Medulla oblongata (tissue), 1 donor: Measurements from ENCODE around the gene DRICH1.
A peak's percentile ranks its signal among the peaks of the same experiment; 100 is the strongest.
"Not testable (repeated sequence)": the region's sequence is repeated elsewhere in the genome, so short reads cannot be mapped to it uniquely, and the experiment has no call there.

Experiments used
- DNase-seq: peaks from one replicate; pipeline ENCODE4 v3.0.0-alpha.2; 2015; ENCODE audit errors: extremely low spot score

Gene DRICH1

GRCh38 chr22:23649071-23649501 lies 17.0 kb upstream of the DRICH1 start:
- no peak for DNase-seq

DNA sequence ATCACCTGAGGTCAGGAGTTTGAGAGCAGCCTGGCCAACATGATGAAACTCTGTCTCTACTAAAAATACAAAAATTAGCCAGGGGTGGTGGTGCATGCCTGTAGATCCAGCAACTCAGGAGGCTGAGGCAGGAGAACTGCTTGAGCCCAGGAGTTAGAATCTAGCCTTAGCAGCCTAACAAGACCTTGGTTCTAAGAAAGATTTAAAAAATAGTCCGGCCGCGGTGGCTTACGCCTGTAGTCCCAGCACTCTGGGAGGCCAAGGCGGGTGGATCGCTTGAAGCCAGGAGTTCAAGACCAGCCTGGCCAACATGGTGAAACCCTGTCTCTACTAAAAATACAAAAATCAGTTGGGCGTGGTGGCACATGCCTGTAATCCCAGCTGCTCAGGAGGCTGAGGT lies 14.4 kb upstream of the DRICH1 start:
- not testable (repeated sequence) for DNase-seq

DNA sequence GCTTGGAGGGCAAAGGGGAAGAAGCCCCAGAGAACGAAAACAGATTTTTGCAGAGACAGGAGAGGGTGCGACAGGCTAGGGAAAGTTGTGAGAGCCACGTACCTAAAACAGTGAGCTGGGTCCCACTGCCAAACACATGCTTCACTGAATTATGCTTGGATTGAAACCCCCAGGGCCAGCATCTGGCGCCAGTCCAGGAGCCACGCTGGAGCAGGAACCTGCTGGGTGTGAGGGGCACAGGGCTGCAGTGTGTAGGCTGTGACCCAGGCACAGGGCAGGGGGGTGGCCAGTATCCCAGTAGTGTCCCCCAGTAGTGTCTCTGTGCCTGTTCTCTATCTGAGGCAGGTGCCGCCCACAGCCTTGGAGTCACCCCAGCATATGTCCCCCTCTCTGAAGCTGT lies 8.1 kb upstream of the DRICH1 start:
- DNase-seq = not testable (repeated sequence)

GRCh38 chr22:23639661-23640060 lies 7.5 kb upstream of the DRICH1 start:
- DNase-seq = no peak

DNA sequence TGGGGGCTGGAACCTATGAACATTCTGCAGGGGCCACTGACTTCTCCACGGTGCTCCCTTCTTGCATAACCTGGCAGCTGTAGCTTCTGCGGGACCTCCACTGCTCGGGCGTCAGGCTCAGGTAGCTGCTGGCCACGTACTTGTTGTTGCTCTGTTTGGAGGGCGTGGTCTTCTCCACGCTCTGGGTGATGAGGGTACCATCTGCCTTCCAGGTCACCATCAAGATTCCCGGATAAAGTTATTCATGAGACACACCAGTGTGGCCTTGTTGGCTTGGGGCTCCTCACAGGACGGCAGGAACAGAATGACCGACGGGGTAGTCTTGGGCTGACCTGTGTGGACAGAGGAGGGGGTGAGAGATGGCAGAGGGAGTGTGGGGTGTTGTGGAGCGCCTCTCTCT lies 6.5 kb upstream of the DRICH1 start:
- DNase-seq = no peak

- DNase-seq = not testable (repeated sequence)
Measured at GRCh38 chr22:23635291-23635690, 3.2 kb upstream of the DRICH1 start.

- not testable (repeated sequence) for DNase-seq
Measured at GRCh38 chr22:23628056-23628743, 3.9 kb downstream of the DRICH1 start.

DNA sequence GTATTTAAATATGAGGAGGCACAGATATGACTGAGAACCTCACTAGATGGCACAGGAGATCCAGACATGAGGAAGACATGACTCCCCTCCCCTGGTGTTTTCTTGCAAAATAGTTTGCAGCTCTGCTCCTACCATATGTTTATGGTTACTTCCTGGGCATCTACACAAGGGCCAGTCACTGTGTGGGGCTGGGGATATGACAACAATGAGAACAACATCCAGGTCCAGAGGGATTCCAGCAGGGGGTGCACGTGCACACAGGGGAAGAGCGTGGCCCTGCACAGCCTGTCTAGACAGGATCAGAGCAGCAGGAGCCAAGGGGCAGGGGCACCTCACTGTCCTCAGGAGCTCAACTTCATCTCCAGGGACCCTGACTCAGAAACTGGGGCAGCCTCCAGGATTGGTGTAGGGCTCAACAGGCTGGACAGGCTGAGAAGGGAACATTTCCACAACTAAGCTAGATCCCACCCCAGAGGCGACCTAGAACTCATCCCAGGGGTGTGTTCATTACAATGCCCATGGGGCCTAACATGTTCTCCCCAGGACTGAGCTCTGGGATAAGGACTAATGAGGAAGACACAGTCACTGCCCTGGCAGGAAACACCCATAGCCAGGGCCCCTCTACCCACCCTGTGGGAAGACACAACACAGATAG lies 4.6 kb downstream of the DRICH1 start:
- DNase-seq = peak; percentile 10

- no peak for DNase-seq
Measured at GRCh38 chr22:23626286-23626975, 5.7 kb downstream of the DRICH1 start.

GRCh38 chr22:23622634-23623033 lies 9.5 kb downstream of the DRICH1 start:
- no peak for DNase-seq

DNA sequence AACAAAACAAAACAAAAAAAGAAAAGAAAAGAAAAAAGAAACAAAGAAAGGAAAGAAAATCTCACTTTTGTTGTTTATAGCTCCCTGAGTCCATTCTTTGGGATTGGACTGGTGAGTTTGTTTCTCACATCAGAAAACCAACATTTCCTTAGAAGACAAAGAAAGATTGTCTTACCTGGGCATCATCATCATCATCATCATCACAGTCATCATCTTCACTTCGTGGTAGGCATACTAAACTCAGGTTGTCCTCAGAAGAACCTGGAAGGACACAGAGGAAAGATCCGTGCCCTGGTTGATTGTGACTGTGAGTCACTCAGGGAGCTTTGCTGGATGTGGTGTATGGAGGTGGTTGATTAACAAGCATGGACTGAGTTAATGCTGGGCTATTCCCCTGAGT lies 10.2 kb downstream of the DRICH1 start:
- not testable (repeated sequence) for DNase-seq

- no peak for DNase-seq
Measured at GRCh38 chr22:23621082-23621780, 10.9 kb downstream of the DRICH1 start.

DNA sequence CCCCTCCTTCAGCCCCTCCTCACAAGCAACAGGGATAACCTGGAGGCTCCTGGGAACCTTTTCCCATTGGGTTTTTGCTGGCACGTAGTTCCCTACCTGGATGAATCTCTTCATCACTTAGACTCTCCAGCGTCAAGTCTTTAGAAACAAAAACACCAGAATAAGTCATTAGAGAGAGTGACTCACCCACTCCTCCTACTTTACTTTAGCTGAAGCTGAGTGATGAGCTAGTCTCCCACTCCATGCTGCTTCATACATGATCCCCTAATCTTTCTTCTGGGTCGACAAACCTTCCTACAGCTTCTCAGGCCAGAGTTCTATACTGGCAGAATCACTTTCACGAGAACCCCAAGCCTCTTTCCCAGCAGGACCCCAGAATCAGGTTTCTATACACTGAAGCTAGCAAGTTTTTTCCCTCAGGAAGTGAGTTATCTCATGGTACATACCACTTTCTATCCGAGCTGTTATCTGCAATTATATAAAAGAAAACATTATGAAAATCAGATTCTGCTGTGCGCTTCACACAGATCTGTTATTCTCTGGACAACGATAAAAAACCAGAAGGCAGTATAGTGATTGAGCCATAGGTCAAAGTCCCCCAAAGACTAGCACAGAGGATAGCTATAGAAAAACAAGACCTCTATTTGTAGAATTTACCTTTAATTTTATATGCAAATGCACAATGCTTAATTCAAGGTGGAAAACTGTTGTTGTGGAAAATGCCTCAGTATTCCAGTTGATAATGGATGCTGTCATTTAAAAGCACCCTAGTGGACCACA lies 18.7 kb downstream of the DRICH1 start:
- DNase-seq = no peak

DNA sequence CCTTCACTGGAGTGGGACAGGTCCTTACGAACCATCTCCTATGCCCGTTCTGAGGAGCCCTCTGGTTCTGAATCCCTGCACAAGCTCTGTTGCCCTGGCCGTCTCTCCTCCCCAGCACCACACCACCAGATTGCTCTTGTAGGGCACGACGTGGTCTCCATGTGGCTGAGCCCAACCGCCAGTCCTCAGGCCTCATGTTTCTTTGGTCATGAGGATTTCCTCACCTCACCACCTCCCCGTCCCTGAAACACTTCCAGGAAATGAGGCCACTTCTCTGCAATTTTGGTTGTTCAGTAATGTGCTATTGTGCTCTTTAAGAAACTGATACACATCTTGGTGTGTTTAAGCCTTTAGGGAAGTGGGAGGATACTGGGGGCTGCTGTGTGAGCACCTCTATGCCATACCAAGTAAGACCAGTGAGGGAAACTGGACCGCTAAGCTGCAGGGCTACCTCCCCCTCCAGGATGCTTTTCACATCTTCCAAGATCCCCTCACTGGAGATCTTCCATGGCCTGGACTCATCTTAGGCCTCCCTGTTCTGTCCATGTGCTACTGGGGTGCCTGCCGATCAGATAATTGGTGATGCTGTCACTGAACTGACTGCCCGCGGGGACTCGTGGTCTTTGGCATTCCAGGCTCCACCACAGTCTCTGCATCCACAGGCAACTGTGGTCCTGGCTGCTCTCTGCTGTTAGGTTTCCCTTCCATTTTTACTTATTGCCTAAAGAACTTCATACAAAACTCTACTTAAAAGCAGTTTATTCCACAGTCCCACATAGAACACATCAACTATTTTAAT lies 21.9 kb downstream of the DRICH1 start:
- DNase-seq = no peak

DNA sequence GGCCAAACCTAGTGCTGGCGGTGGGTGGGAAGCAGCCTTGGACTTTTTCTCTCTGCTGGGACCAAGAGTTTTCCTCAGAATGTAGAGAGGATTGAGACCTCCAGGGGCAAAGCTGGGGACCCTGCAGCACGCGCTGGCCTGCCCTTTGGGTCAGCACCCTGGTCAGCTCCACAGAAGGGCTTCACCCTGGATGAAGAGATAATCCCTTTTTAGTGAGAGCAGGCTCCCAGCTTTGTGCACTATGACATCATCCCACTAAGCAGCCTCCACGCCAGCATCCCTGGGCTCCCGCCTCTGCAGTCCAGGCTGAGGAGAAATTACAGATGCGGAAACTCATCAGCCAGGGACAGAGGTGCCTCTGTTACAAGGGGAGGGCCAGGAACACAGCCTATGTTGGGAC lies 23.5 kb downstream of the DRICH1 start:
- no peak for DNase-seq

- no peak for DNase-seq
Measured at GRCh38 chr22:23606204-23607131, 25.7 kb downstream of the DRICH1 start.

GRCh38 chr22:23604939-23605712 lies 27.0 kb downstream of the DRICH1 start:
- no peak for DNase-seq

- DNase-seq = no peak
Measured at GRCh38 chr22:23603266-23603665, 28.9 kb downstream of the DRICH1 start.
